DOHH2 (cell line): ENCODE results near the gene LIM2.

Source experiments
- H3F3A ChIP-seq: fragments of 200-600 bp; sonication (generic), shearing (Covaris generic); 2 replicates; pipeline ENCODE4 v1.6.0; 2016; ENCODE audit warnings: antibody characterized with exemption, mild to moderate bottlenecking; ENCODE audit not compliant: control insufficient read depth, insufficient read depth
- H3K27ac ChIP-seq: fragments of 200-600 bp; sonication (generic); 2 replicates; pipeline ENCODE4 v1.5.1; 2014; ENCODE audit warnings: low read depth, mild to moderate bottlenecking, low read length, moderate library complexity
- H3K27me3 ChIP-seq: fragments of 200-600 bp; sonication (generic); 2 replicates; pipeline ENCODE4 v1.6.1; 2014; ENCODE audit warnings: mild to moderate bottlenecking, low read length, mixed read lengths; ENCODE audit not compliant: control insufficient read depth
- H3K36me3 ChIP-seq: fragments of 200-600 bp; sonication (generic); 2 replicates; pipeline ENCODE4 v1.6.1; 2014; ENCODE audit warnings: mild to moderate bottlenecking, low read length, moderate library complexity, mixed read lengths; ENCODE audit not compliant: control insufficient read depth
- H3K4me1 ChIP-seq: fragments of 200-600 bp; sonication (generic); 2 replicates; pipeline ENCODE4 v1.6.1; 2014; ENCODE audit warnings: mild to moderate bottlenecking, low read length, mixed read lengths; ENCODE audit not compliant: control insufficient read depth
- H3K4me2 ChIP-seq: fragments of 200-600 bp; sonication (generic); 2 replicates; pipeline ENCODE4 v1.6.0; 2014; ENCODE audit warnings: mild to moderate bottlenecking, low read length, moderate library complexity
- H3K4me3 ChIP-seq: fragments of 200-600 bp; sonication (generic); 2 replicates; pipeline ENCODE4 v1.5.1; 2014; ENCODE audit warnings: mild to moderate bottlenecking, low read length, mixed read lengths
- H3K79me2 ChIP-seq: fragments of 200-600 bp; sonication (generic); 2 replicates; pipeline ENCODE4 v1.6.1; 2014; ENCODE audit warnings: mild to moderate bottlenecking, low read length, mixed read lengths; ENCODE audit not compliant: control insufficient read depth
- H3K9me2 ChIP-seq: fragments of 200-600 bp; sonication (generic); replicated peaks from 2 replicates; pipeline ENCODE4 v1.6.1; 2014; ENCODE audit warnings: mild to moderate bottlenecking, low read length, mixed read lengths; ENCODE audit not compliant: control insufficient read depth
- H3K9me3 ChIP-seq: fragments of 200-600 bp; sonication (generic); 2 replicates; pipeline ENCODE4 v1.6.1; 2014; ENCODE audit warnings: antibody characterized with exemption, low read length, mixed read lengths; ENCODE audit not compliant: control insufficient read depth, insufficient read depth
- H4K20me1 ChIP-seq: fragments of 200-600 bp; sonication (generic); 2 replicates; pipeline ENCODE4 v1.6.0; 2014; ENCODE audit warnings: low read depth, mild to moderate bottlenecking, antibody characterized with exemption, low read length, moderate library complexity; ENCODE audit not compliant: control insufficient read depth, insufficient read depth
- CTCF ChIP-seq: fragments of 200-600 bp; sonication (generic); IDR thresholded peaks from one replicate; pipeline ENCODE4 v1.5.1; 2014; ENCODE audit warnings: antibody characterized with exemption, mild to moderate bottlenecking, low read depth, low read length; ENCODE audit not compliant: poor library complexity, severe bottlenecking
- EZH2phosphoT487 ChIP-seq: fragments of 200-600 bp; sonication (generic); IDR thresholded peaks from 2 replicates; pipeline ENCODE4 v1.6.1; 2017; ENCODE audit warnings: borderline replicate concordance, mild to moderate bottlenecking, antibody characterized with exemption, low read length, moderate library complexity, mixed read lengths

LIM2 gene

GRCh38 chr19:51394050-51394836 is 6.5 kb upstream of the LIM2 start:
- Histone ChIP-seq H3K27ac (peak overlapping the region; percentile 83), H3K4me3 (peak overlapping the region; percentile 78), H3K36me3 (no peaks in the 10 kb centered on the region; the same call in 1 of the 2 replicates), H4K20me1 (no peaks in the 10 kb centered on the region), H3F3A (peaks cover 12% of the 10 kb centered on the region), H3K4me1 (peaks cover 41% of the 10 kb centered on the region), H3K9me2 (no peaks in the 10 kb centered on the region), H3K27me3 (no peaks in the 10 kb centered on the region), H3K9me3 (no peaks in the 10 kb centered on the region), H3K79me2 (peaks cover 6% of the 10 kb centered on the region), H3K4me2 (peak overlapping the region; percentile 95)
- TF ChIP-seq CTCF = no peak
- no peak for TF ChIP-seq EZH2phosphoT487

- Histone ChIP-seq H3K79me2 (peaks cover 6% of the 10 kb centered on the region), H3K4me1 (peaks cover 41% of the 10 kb centered on the region), H3K27ac (no peak overlapping the region), H4K20me1 (no peaks in the 10 kb centered on the region), H3K36me3 (no peaks in the 10 kb centered on the region; the same call in 1 of the 2 replicates), H3K9me2 (no peaks in the 10 kb centered on the region), H3K27me3 (no peaks in the 10 kb centered on the region), H3K9me3 (no peaks in the 10 kb centered on the region), H3F3A (peaks cover 10% of the 10 kb centered on the region), H3K4me3 (no peak overlapping the region), H3K4me2 (no peak overlapping the region)
- no peak for TF ChIP-seq EZH2phosphoT487
- TF ChIP-seq CTCF = no peak
These were observed 4.9 kb upstream of the LIM2 start for GRCh38 chr19:51392701-51393100.

- peaks cover 39% of the 10 kb centered on the region for H3K4me1 ChIP-seq
- H3K9me2 ChIP-seq = no peaks in the 10 kb centered on the region
- peaks cover 6% of the 10 kb centered on the region for H3K79me2 ChIP-seq
- H3K27me3 ChIP-seq = no peaks in the 10 kb centered on the region
- H3K36me3 ChIP-seq = no peaks in the 10 kb centered on the region; the same call in 1 of the 2 replicates
- H3K4me2 ChIP-seq = peak overlapping the region; percentile 65
- H3K27ac ChIP-seq = no peak overlapping the region
- peaks cover 4% of the 10 kb centered on the region for H3F3A ChIP-seq
- peak overlapping the region; percentile 62 for H3K4me3 ChIP-seq
- no peaks in the 10 kb centered on the region for H4K20me1 ChIP-seq
- TF ChIP-seq EZH2phosphoT487 (no peak), CTCF (no peak)
- no peaks in the 10 kb centered on the region for H3K9me3 ChIP-seq
These were observed 3.4 kb upstream of the LIM2 start for GRCh38 chr19:51391073-51391611.
